HG02759 (cell line): ENCODE measurements around the gene ACKR1.
A peak's percentile ranks its signal among the peaks of the same experiment; 100 is the strongest.

Experiments
- ATAC-seq: cut with Tn5 transposase; IDR thresholded peaks from one replicate; pipeline ENCODE4 v1.9.1; 2021; ENCODE audit warnings: mild to moderate bottlenecking, moderate library complexity; ENCODE audit not compliant: unreplicated experiment

ACKR1 gene

DNA sequence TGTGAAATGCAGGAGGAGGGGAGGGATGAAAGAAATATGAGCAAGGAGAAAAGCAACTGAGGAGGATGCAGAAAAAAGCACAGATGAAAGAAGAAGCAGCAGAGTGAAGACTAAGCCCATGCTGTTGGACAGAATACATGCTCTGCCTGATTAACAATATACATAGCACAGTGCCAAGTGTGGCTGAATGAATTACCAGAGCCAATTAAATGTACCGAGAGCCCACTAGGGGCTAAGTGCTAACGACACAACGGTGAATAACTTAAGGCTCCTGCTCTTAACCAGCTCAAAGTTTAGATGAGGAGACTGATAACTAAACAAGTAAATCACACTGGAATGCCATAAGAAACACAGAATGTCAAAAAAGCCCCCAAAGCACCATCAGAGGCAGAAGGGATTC lies 17.6 kb upstream of the ACKR1 start:
- no peak for ATAC-seq

DNA sequence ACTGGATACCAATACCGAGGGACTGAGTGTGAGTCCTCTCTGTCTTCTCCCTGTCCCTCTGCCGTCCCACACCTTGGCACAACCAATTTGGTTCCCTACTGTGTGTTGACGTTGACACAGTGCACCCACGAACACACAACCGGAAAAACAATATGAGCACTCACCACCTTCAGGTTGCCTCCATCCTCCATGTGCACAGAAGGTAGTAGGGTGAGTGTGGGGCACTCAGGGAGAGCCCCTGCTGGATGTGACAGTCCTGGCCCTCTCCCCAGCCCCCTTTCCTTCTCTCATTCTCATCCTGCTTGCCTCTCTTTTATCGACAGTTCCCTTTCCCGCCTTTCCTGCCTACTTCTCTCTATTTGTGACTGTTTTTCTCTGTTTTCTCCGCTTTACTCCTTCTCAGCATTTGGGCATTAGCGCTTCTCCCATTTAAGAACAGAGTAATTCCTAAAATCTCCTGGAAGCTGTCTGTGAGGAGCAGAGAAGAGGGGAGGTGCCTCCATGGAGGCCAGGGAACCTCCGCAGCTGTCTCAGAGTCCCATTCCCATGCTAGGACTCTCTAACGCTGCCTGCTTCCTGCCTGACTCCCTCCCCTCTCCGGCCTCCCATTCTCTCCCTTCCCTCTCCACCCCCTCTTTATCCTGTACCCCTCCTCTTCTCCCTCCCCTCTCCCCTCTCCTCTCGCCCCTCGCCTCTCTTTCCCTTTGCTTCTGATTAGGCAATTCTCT lies 16.9 kb upstream of the ACKR1 start:
- ATAC-seq = no peak

DNA sequence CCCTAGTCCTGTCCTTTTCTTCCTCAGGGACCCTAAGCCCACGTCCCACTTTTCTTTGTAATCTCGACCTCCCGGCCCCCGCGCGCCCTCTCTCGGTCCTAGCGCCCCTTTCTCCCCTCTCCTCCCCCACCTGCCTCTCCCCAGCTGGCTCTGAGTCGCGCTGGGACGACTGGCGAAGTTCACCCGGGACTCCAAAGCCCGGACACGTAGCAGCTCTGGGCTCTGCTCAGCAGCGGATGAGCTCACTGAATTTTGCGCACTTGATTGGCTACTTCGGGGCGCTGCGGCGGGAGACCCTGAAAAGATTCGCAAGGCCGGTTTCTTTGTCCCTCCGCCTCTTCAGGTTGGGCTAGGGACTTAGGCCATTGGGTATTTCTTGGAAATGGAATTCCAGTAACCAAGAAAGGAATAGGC lies 16.3 kb upstream of the ACKR1 start:
- ATAC-seq = peak; percentile 98

DNA sequence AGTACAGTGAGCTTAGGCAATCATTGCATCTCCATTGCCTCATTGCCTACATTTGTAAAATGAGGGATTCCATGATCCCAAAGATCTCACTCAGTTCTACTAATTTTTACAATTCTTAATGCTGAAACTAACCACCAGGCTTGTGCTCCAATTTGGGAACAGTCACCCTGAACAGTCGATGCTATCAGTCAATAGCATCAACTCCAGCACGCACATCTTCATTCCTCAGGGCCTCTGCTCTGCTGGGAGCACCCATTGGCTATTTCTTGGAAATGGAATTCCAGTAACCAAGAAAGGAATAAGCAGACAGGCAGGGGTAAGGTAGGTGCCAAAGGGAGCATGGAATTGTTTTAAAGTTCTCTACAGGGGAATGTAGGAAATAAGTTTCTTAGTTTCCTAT lies 14.2 kb upstream of the ACKR1 start:
- ATAC-seq = no peak

DNA sequence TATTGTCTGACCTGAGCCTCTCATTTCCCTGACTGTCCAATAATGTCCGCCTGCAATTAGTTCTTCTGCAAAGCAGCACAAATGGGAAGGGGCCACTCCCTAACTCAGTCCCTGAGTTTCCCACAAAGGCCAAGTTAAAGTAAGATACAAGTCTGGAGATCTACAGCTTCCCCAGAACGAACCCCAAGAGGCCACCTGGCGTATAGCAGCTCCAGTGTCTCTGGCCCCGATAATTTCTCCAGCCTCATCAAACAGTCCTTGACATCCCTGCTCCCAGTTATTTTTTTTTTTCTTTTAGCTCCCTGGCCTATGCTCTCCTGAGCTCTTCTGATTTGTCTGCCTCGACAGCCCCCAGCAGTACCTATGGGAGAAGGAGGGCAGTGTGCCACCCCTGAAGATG lies 8.1 kb upstream of the ACKR1 start:
- no peak for ATAC-seq

DNA sequence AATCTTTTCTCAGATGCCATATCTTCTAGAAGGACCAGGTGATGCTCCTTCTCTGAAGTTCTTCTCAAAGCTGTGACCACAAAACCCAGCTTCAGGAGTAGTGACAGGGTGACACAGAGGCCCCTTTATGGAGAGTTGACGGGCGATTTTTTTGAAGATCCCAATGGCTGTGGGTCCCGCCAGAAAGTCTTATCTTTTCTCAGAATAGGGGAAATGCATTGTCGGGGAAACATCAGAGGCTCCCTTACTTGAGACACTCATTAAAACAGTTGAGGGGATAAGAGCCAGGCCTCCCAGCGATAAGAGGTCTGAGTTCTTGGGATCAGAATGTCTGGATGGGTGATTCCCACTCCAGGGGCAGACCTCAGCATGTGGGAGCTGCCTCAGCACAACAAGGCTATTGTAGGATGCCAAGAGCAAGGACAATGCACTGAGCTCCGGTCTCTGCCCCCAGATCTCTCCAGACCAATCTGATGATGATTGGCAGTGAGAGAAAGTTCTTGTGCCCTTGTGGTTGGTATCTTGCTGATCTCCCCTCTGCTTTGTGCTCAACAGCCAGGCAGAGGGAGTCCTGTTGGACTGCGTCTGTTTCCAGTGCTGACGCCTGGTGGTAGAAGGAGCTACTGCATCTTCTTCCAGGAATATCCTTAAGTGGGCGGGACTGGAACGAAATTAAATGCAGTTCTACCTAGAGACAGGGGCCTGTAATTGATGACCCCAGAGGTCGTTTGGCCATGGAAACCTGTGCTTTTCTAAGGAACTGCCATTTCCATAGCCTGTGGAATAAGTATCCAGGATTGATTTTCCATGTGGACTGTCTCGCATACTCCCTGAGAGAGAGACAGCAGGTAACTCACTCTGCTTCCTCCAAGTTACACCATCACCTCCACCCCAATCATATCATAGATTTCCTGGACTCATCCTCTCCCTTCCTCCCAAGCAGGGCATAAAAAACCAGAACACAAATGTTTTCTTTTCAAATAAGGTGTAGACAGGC lies 6.8 kb upstream of the ACKR1 start:
- peak; percentile 92 for ATAC-seq

DNA sequence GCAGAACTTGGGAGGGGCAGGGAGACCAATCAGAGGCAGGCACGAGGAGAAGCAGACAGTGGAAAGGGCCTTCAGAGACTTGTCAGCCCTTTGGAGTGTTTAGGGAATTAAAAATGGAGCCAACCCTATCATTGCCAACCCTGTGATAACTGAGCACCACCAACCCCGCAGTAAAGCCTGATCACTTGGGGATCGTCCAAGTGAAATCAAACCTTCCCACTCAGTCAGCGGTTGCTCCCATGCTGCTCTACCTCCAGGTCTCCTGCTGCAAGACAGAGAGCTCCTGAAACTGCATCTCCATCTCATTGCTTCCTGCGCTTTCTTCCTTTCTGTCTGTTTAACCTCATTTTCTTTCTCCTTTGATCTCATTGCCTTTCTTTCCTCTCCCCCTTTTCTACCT lies 4.8 kb upstream of the ACKR1 start:
- no peak for ATAC-seq

DNA sequence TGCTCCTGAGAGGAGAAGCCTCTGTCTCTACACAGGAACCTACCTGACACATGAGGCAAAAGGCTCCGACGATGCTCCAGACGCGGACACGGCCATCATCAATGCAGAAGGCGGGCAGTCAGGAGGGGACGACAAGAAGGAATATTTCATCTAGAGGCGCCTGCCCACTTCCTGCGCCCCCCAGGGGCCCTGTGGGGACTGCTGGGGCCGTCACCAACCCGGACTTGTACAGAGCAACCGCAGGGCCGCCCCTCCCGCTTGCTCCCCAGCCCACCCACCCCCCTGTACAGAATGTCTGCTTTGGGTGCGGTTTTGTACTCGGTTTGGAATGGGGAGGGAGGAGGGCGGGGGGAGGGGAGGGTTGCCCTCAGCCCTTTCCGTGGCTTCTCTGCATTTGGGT lies 3.9 kb upstream of the ACKR1 start:
- ATAC-seq = no peak

DNA sequence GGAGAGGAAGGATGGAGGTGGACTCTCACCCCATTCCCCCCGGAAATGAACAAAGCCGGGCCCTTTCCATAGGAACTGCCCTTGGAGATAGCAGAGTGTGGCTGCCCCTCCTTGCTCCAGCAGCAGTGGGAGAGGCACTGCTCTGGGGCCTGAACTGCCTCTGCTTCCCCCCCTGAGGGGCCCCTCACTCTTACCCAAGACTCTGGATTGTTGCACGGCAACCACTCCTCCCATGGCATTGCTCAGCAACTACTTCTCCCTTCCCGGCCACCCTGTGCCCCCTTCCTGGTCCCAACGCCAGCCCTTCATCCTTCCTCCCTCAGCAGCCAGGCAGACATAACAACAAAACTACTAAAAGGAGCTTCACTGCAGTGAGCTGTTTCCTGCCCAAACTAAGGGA lies 3.0 kb upstream of the ACKR1 start:
- no peak for ATAC-seq

DNA sequence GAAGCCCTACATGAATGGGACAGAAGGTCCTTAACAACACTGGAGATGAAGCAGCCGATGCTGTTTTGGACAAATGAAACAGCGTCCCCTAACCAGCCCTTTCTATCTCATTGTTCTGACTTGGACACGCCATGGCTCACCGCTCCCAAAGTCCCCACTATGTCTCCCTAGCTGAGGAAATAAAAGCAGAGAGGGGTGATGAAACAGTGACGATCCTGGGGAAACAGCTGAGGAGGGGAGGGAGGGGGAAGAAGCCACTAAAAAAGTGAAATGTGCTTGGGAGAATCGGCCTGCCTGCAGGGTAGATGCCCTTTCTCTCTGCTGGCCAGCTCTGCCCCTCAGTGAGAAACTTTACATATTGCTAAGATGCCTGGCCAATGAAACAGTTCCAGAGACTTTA lies 1.1 kb upstream of the ACKR1 start:
- ATAC-seq = no peak

DNA sequence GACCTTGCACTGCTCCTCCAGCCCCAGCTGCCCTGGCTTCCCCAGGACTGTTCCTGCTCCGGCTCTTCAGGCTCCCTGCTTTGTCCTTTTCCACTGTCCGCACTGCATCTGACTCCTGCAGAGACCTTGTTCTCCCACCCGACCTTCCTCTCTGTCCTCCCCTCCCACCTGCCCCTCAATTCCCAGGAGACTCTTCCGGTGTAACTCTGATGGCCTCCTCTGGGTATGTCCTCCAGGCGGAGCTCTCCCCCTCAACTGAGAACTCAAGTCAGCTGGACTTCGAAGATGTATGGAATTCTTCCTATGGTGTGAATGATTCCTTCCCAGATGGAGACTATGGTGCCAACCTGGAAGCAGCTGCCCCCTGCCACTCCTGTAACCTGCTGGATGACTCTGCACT lies 550 bp downstream of the ACKR1 start:
- no peak for ATAC-seq

DNA sequence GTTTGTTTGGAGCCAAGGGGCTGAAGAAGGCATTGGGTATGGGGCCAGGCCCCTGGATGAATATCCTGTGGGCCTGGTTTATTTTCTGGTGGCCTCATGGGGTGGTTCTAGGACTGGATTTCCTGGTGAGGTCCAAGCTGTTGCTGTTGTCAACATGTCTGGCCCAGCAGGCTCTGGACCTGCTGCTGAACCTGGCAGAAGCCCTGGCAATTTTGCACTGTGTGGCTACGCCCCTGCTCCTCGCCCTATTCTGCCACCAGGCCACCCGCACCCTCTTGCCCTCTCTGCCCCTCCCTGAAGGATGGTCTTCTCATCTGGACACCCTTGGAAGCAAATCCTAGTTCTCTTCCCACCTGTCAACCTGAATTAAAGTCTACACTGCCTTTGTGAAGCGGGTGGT lies 1.4 kb downstream of the ACKR1 start:
- no peak for ATAC-seq

DNA sequence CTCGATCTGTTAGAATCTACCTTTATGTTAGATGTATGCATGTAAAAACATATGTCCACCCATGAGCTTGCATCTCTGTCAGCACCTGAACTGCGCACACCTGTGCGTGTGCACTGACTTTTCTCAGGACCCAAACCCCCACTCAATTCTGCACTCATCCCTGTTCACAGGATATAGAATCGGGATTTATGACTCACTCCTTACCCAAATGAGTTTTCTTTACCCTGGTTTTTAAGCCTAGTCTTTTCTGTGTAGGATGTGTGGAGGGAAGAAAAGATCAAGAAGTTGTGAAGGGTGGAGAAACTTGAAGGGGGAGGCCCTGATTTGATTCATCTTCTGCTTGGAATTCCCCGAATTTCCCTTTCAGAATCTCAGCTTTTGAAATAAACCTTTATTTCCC lies 2.4 kb downstream of the ACKR1 start:
- ATAC-seq = no peak

DNA sequence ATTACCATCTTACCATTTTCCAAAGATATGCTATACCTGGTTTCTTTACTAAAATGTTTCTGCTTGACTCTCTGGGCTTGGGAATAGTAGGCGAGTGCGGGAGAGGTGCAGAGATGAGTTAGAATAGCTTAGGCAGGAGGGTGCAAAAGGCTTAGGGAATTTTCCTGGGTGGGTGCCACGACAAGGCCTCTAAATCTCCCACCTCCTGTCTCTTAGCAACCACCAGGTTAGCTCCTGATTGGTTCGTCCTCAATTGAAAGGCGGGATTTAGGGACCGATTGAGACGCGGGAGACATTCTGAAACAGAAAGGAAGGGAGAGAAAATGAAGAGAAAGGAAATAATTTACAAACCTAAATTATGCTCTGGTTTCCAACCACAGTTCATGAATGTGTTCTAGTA lies 3.1 kb downstream of the ACKR1 start:
- no peak for ATAC-seq

DNA sequence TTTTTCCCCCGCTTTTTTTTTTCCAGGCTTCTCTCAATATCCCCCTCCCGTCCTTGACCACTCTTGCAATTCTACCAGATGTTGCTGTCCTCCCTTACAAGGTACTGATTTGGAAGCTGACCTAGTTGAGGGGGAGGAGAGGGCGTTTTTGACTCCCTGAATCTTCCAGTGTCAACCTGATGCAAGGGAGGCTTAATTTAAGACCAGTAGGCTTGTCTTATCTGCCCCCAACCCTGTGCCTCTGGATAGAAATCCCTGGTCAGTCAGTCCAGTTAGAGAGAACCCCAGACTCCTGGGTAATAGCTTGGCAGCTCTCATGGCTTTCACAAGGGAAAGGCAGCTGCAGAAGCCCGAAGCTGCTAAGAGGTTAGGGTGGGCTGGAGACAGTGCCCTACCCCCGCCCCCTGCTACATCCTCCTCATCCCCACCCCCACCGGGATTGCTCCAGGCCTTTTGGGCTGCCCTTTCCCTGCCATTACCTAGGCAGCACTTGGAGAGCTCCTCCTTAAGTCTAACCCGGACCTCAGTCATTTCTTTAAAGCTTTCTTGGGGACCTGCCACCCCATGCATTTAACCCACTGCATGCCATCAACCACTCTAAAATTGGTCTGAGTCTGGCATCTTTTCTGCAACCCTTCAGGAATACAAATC lies 3.6 kb downstream of the ACKR1 start:
- no peak for ATAC-seq

DNA sequence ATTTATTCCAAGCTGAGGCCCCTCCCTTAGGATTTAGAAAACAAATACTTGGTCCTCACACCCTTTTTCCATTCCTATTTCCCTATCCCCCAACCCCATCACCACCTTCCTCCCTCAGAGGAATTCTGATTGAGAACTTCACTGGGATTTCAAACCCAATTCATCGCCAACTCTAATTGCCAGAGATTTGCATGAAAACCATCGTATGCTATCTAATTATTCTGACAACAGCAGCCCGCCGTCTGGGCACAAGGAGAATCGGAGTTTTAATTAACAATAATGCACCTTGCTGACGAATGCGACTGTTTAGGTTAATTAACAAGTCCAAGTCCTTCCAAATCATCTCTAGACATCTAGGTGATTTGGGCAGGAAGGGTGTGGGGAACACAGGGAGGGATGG lies 4.4 kb downstream of the ACKR1 start:
- ATAC-seq = no peak

DNA sequence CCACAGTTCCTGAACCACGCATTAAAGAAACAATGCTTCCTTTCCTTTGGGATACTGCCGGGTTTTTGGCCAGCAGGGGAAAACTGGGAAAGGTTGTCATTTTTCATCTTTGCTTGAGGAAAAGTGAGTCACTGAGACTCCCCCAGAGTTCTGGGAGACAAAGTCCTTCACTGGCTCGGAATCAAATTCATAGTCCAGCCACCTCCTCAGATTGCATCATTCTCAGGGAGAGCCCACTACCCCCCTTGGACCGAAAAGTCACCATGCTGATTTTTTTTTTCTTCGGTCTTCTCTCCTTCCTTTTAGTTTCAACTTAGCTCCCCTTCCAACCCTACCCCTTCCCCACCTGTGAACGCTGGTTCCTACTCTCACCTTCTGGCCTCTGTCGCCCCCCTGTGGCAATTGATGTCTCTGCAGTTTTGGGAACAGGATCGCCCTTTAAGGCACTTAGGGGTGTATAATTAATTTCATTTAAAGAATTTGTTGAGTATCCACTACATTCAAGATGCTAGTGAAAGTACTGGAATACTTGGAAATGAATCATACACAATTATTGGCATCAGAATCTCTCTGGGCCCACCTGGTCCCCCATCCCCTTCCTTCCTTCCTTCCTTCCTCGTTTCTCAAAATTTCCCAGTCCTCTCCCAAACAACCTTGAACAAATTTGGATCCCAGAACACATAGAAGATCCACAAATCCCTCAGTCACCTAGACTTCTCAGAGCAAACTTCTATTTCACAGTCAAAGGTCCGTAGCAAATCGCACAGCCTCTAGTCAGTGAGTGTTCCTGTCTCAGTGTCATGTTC lies 6.9 kb downstream of the ACKR1 start:
- no peak for ATAC-seq

DNA sequence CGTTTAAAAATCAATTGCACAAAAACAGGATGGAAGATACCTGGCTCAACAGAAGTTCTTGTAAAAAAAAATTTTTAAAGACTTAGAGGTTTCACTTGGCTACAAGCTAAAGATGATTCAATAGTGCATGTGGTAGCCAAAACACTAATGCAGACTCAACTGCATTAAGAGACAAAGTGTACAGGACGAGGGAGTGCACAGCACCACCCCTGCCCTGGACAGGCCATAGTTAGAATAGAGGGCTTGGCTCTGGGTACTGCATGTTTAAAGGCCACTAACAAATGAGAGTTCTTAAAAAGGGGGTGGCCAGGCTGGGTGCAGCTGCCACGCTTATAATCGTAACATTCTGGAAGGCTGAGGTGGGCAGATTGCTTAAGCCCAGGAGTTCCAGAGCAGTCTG lies 7.9 kb downstream of the ACKR1 start:
- ATAC-seq = no peak

DNA sequence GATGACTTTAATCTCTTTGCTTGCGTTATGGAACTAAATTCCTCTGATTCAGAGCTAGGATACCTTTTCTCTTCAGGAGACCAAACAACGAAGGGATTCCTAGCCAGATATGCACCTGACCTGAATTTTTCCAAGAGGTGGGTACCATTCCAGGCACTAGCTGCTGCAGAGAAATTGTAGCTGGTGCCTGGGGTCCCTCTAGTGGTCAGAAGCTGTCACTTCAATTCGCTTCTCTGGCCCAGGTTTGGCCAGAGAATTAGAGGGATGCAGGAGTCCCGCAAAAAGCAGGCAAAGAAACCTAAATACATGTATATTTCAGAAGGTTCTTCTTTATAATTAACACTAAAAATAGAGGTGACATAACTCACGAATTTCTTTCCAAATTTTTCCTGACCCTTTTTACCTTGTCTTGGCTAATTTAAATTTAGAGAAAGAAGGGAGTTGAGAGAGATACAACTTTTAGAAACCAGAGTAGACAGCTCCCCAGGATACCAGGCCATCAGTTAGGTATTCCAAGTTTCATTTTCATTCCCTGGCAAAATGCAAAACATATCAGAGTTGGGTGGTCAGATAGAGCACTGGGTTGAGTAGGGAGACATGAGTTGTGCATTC lies 9.6 kb downstream of the ACKR1 start:
- ATAC-seq = no peak
